Muscle of back (tissue), 11 donors: ENCODE measurements around the gene FANK1. TPM values are rescaled to one million over a fixed set of nuclear protein-coding genes. Genes with fewer than 3 reads are reported as not detected.
"Not testable (repeated sequence)": the region's sequence is repeated elsewhere in the genome, so short reads cannot be mapped to it uniquely, and the experiment has no call there.

ENCODE experiments used
- DNase-seq, 3 donors: peaks; one replicate each; pipeline versions ENCODE4 v3.0.0 to v3.0.0-alpha.2; 2013
- polyA plus RNA-seq, 10 donors: library from polyadenylated mRNA; unstranded; fragments of 120-200 nt; gene quantifications; one replicate each; pipeline ENCODE4 v1.2.1, GENCODE V29; 2013; ENCODE audit not compliant: insufficient read length in 10 of 10

Gene FANK1
- polyA plus RNA-seq, 10 donors = 0.27 to 2.3 (median 0.68) TPM

DNA sequence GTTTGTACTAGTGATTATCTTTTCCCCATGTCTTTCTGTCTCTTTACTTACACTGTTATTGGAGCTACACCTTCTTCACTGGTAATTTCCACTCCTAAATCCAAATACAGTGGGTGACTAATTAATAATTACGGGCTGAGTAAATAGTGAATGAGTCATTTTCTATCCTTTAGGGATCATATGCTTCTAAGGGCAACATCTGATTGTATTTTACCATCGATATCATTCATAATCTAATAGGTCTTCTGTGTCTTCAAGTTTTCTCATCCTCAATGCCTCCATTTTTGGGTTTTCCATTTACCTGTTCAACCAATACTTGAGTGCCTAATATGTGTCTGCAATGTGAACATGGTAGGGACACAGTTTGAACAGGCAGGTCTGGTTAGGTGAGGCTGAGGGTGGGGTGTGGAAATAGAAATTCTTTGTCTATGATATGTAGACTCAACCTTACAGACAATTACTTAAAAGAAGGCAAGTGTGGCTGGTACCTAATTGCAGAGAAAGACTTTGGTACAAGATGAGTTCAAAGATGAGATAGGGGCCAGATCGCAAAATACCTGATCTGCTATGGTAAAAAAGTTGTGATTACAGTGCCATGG is 9.4 kb upstream of the FANK1 start:
- DNase-seq = no peak

DNA sequence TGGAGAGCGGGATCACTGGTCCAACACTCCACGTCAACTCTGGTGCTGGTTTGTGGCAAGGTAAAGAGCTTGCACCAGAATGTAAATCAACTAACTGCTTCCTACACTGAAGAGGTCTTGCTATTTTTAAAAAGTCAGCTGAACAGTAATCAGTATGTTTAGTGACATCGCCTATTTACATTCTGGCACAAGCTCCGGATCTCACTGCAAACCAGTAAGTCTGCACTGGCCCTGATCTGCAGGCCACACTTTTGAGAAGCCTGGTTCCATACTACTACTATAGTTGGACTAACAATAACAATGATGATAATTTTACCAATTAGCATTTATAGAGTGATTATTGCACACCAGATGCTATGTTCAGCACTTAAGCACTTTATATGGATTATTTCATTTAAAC is 6.9 kb upstream of the FANK1 start:
- not testable (repeated sequence) for DNase-seq

DNA sequence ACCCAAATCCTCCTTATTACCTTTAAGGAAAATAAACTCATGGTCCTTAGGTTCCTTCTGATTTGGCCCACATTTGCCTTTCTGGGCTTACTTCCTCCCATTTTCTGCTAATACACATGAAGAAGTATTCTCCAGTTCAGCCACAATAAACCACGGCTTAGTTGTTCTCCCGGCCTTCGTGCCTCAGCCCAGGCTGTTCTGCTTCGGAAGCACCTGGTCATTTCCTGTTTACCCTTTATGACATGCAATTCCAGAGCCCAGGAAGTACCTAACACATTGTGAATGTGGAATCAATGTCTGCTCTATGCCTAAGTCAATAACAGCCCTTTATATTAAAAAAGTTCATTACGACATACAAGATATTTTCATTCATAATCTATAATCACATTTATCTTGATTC is 4.0 kb upstream of the FANK1 start:
- DNase-seq = not testable (repeated sequence)

DNA sequence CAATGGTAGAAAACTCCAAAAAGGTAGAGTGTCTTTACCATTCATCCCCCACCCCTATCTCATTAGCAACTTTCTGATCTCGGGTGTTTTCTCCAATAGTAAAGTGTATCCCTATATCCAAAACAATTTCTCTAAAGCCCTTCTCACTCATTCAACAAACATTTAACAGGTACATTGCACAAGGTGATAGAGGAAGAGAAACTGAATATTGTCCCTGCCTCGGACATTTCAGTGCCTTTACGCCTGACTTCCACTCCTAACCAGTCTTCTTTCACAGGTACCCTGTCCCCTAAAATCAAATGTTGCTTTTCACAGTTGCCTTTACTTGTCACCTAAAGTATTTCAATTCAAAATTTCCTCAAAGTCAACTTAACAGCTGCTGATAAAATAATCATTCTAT is 2.2 kb upstream of the FANK1 start:
- not testable (repeated sequence) for DNase-seq

- peak; percentile 43 to 84 (median 49) for DNase-seq
Observed at GRCh38 chr10:125895130-125896087, 955 bp upstream of the FANK1 start.

DNA sequence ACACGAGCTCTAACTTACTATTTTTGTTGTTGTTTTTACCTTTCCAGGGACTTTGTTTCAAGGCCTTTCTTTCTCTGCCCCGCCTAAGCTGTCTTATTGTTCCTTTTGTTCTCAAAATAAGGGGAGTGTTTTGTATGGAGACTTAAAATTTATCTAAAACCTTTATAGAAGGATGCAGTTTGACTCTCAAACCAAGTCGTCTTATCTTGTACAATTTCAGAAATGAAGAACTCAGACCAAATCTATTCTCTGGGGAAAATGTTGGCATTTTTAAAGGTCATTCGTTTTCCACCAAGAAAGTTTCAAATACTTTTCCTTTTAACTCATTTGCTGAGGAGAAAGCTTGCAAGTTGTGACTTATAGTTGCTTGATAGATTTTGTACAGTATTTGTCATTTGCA is 953 bp downstream of the FANK1 start:
- DNase-seq = not testable (repeated sequence)

DNA sequence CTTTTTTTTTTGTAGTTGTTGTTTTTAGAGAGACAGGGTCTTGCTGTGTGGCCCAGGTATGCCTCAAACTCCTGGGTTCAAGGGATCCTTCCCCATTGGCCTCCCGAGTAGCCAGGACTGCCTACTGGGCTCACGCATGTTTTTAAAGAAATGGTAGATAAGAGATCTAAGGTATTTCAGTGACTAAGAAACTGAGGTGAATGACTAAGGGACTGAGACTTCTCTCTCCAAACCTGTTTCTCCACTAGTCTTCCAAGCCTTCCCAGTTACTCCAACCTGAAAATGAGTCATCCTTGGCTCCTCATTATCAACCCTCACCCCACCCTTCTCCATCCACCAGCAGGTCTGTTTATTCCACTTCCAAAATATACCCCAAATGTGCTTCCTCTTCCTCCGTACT is 4.6 kb downstream of the FANK1 start:
- DNase-seq = not testable (repeated sequence)

DNA sequence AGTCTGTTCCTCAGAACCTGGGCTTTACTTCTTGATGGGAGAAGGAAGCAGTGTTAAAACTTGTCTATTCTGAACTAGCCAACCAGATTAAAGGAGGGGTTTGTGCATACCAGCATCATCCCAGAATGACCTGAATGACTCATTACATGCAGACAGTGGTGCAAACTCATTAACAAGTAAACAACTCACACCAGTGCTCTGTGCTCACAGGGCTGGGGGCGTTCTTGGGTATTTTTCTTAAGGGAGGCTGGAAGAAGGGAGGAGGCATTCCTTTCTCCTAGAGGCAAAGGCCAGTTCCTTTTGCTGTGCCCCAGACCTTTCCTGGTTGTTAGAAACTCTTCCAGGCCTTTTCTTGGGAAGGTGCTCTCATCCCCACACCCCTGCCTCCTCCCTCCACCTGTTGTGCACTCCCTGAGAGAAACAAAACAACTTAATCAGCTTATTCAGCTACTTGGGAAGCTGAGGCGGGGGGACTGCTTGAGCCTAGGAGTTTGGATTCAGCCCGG is 6.8 kb downstream of the FANK1 start:
- not testable (repeated sequence) for DNase-seq

GRCh38 chr10:125905069-125905994 is 9.0 kb downstream of the FANK1 start:
- not testable (repeated sequence) for DNase-seq

- DNase-seq = not testable (repeated sequence)
Observed at GRCh38 chr10:125907598-125907997, 11.2 kb downstream of the FANK1 start.

GRCh38 chr10:125908813-125909212 is 12.4 kb downstream of the FANK1 start:
- not testable (repeated sequence) for DNase-seq

GRCh38 chr10:125909491-125909890 is 13.1 kb downstream of the FANK1 start:
- not testable (repeated sequence) for DNase-seq

- no peak for DNase-seq
Observed at GRCh38 chr10:125911145-125911544, 14.8 kb downstream of the FANK1 start.

- DNase-seq = no peak
Observed at GRCh38 chr10:125911990-125912389, 15.6 kb downstream of the FANK1 start.

GRCh38 chr10:125913277-125913676 is 16.9 kb downstream of the FANK1 start:
- DNase-seq = not testable (repeated sequence)

DNA sequence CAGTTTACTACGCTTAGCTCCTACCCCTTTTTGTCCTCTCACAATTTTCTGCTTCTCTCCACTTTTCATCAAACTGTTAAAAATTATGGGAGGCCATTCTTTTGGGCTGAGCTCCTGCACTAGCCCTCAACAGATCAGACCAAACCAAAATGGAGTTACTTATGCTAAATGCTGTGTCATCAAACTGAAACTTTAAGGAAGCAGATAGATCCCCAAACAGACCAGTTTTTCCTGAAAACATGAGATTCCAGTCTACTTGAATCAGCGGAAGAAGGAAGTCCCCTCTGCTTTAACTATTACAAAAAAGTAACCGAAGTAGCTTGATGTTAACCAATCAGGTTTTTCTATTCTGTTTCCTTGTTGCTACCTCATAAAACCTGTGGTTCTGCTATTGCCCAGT is 20.6 kb downstream of the FANK1 start:
- DNase-seq = no peak

DNA sequence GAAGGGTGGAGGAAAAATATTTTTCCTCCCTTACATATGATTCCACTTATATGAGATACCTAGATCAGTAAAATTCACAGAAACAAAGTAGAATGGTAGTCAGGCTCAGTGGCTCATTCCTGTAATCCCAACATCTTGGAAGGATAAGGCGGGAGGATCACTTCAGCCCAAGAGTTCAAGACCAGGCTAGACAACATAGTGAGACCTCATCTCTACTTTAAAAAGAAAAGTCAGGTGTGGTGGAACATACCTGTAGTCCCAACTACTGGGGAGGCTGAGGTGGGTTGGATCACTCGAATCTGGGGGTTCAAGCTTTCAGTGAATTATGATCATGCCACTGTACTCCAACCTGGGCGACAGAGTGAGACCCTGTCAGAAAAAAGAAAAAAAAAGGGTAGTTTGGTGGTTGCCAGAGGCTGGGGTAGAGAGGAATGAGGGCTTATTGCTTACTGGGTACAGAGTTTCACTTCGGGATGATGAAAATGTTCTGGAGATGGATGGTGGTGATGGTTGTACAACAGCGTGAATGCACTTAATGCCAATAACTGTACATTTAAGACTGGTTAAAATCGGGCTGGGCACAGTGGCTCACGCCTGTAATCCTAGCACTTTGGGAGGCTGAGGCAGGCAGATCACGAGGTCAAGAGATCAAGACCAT is 21.5 kb downstream of the FANK1 start:
- not testable (repeated sequence) for DNase-seq

DNA sequence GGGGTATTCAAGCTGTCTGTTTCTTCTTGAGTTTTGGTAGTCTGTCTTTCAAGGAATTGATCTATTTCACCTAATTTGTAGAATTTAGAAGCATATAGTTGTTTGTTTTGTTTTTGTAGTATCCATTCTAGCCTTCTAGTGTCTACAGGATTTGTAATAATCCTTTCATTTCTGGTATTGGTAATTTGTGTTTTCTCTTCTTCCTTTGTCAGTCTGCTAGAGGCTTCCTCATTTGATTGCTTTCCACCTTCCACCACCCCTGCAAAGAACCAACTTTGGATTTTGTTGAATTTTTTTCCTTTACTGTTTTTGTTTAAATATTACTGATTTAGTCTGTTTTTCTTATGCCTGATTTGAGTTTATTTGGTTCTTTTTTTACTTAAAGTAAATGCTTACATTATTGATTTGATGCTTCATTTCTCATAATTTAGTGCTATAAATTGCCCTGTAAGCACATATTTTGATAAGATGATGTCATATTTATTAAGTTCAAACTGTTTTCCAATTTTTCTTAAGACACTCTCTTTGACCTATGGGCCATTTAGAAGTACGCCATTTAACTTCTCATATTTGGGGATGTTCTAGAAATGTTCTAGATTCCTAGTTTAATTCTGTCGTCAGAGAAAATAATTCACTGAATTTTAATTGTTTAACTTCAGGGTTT is 25.4 kb downstream of the FANK1 start:
- DNase-seq = not testable (repeated sequence)

DNA sequence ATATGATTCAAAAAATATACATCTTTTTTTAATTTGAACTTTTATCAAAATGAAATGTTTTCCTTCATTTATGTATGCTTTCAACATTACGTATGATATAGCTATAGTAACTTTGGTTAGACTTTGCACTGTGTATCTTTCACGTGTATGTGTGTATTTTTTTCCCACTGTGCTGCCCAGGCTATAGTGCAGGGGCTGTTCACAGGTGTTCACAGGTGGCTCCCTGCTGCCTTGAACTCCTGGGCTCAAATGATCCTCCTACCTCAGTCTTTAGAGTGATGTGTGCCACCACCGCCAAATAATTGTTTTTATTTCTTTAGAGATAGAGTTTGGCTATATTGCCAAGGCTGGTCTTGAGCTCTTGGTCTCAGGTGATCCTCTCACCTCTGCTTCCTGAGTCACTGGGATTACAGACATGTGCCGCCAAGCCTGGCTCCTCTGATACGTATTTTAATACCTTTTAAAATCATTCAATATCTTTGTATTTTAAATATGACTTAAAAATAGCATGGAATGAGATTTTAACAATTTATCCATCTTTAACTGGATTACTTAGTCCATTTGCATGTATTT is 29.0 kb downstream of the FANK1 start:
- DNase-seq = no peak

DNA sequence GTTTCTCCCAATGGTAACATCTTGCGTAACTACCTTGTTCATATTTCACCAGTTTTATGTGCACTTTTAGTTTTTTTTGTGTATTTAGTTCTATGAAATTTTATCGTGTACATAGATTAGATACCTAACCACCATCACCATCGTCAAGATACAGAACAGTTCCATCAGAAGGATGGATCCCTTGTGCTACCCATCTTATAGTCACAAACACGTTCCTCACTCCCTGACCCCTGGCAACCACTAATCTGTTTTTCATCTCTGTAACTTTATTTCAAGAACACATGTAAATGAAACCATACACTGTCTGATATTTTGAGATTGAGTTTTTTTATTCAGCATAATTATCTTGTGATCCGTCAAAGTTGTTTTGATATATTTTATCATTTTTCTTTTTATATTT is 29.9 kb downstream of the FANK1 start:
- no peak for DNase-seq
